T-helper 17 cell (primary cell): ENCODE results near the gene SFI1. TPM values are rescaled to one million over a fixed set of nuclear protein-coding genes. Genes with fewer than 3 reads are reported as not detected.
A peak's percentile ranks its signal among the peaks of the same experiment; 100 is the strongest.
"Not testable (repeated sequence)": the region's sequence is repeated elsewhere in the genome, so short reads cannot be mapped to it uniquely, and the experiment has no call there.

ENCODE experiments used
- ATAC-seq: fragments of 150-1000 bp; cut with Tn5 transposase; 2 replicates; pipeline ENCODE4 v1.10.0; 2021; ENCODE audit warnings: mild to moderate bottlenecking, moderate library complexity
- DNase-seq, 3 donors: peaks; one replicate each; pipeline versions ENCODE4 v3.0.0 to v3.0.0-alpha.2; 2020 to 2021
- H3K9me3 ChIP-seq: one replicate; pipeline ENCODE4 v1.7.0; 2013; ENCODE audit warnings: low read length, mild to moderate bottlenecking; ENCODE audit not compliant: control insufficient read depth, poor library complexity, severe bottlenecking
- H3K27ac Mint-ChIP-seq: one replicate; pipeline ENCODE4 v1.8.0; 2022; ENCODE audit warnings: mild to moderate bottlenecking, moderate library complexity, mixed read lengths
- H3K27me3 Mint-ChIP-seq: one replicate; pipeline ENCODE4 v1.8.0; 2022; ENCODE audit warnings: mixed read lengths
- H3K36me3 Mint-ChIP-seq: one replicate; pipeline ENCODE4 v1.8.0; 2022; ENCODE audit warnings: low read depth, mixed read lengths
- H3K4me1 Mint-ChIP-seq: one replicate; pipeline ENCODE4 v1.8.0; 2022; ENCODE audit warnings: mild to moderate bottlenecking, mixed read lengths
- H3K4me3 Mint-ChIP-seq: one replicate; pipeline ENCODE4 v1.8.0; 2022; ENCODE audit warnings: mild to moderate bottlenecking, moderate library complexity, mixed read lengths
- total RNA-seq, 4 donors: library from RNA in 2 of 4; stranded (reverse) in 2 of 4; gene quantifications; one replicate each; pipeline ENCODE4 v1.2.3 and lab custom pipeline; 2022 to 2026

The SFI1 gene
- total RNA-seq, 2 donors from 2014 or later: 185 to 189 TPM

GRCh38 chr22:31572939-31573338 is 76.6 kb downstream of the SFI1 start:
- H3K27ac Mint-ChIP-seq: no peak overlapping the region
- DNase-seq (no peak), ATAC-seq (no peak)
- H3K36me3 Mint-ChIP-seq: peaks cover 14% of the 10 kb centered on the region
- peaks cover 8% of the 10 kb centered on the region for H3K4me1 Mint-ChIP-seq
- no peaks in the 10 kb centered on the region for H3K27me3 Mint-ChIP-seq
- no peak overlapping the region for H3K4me3 Mint-ChIP-seq
- H3K9me3 ChIP-seq: no peaks in the 10 kb centered on the region

- no peak overlapping the region for H3K4me3 Mint-ChIP-seq
- H3K36me3 Mint-ChIP-seq: peaks cover 14% of the 10 kb centered on the region
- no peak overlapping the region for H3K27ac Mint-ChIP-seq
- H3K9me3 ChIP-seq: no peaks in the 10 kb centered on the region
- no peaks in the 10 kb centered on the region for H3K27me3 Mint-ChIP-seq
- DNase-seq (no peak), ATAC-seq (no peak)
- peaks cover 8% of the 10 kb centered on the region for H3K4me1 Mint-ChIP-seq
Measured at GRCh38 chr22:31574055-31574670, 77.8 kb downstream of the SFI1 start.

GRCh38 chr22:31575190-31575589 is 78.9 kb downstream of the SFI1 start:
- no peak overlapping the region for H3K27ac Mint-ChIP-seq
- peaks cover 12% of the 10 kb centered on the region for H3K36me3 Mint-ChIP-seq
- peaks cover 8% of the 10 kb centered on the region for H3K4me1 Mint-ChIP-seq
- ATAC-seq: no peak
- no peak overlapping the region for H3K4me3 Mint-ChIP-seq
- H3K27me3 Mint-ChIP-seq: no peaks in the 10 kb centered on the region
- DNase-seq: no peak
- H3K9me3 ChIP-seq: no peaks in the 10 kb centered on the region

- Mint-ChIP-seq H3K4me1 (peaks cover 11% of the 10 kb centered on the region), H3K4me3 (no peak overlapping the region), H3K36me3 (peaks cover 10% of the 10 kb centered on the region), H3K27ac (no peak overlapping the region), H3K27me3 (no peaks in the 10 kb centered on the region)
- DNase-seq: no peak
- no peaks in the 10 kb centered on the region for H3K9me3 ChIP-seq
- no peak for ATAC-seq
Measured at GRCh38 chr22:31577711-31578110, 81.4 kb downstream of the SFI1 start.

GRCh38 chr22:31578171-31578570 is 81.8 kb downstream of the SFI1 start:
- no peaks in the 10 kb centered on the region for H3K9me3 ChIP-seq
- H3K36me3 Mint-ChIP-seq: peaks cover 10% of the 10 kb centered on the region
- no peak for ATAC-seq
- DNase-seq: no peak
- no peaks in the 10 kb centered on the region for H3K27me3 Mint-ChIP-seq
- no peak overlapping the region for H3K4me3 Mint-ChIP-seq
- H3K4me1 Mint-ChIP-seq: peaks cover 11% of the 10 kb centered on the region
- no peak overlapping the region for H3K27ac Mint-ChIP-seq

- H3K36me3 Mint-ChIP-seq: peaks cover 10% of the 10 kb centered on the region
- ATAC-seq (no peak), DNase-seq (no peak)
- H3K9me3 ChIP-seq: no peaks in the 10 kb centered on the region
- peaks cover 22% of the 10 kb centered on the region for H3K4me1 Mint-ChIP-seq
- H3K27me3 Mint-ChIP-seq: no peaks in the 10 kb centered on the region
- H3K27ac Mint-ChIP-seq: peak overlapping the region; percentile 59
- no peak overlapping the region for H3K4me3 Mint-ChIP-seq
Measured at GRCh38 chr22:31579835-31580242, 83.5 kb downstream of the SFI1 start.

GRCh38 chr22:31583861-31584485 is 87.6 kb downstream of the SFI1 start:
- Mint-ChIP-seq H3K36me3 (no peaks in the 10 kb centered on the region), H3K27ac (peak overlapping the region; percentile 87), H3K4me3 (peak overlapping the region; percentile 64), H3K4me1 (peaks cover 30% of the 10 kb centered on the region), H3K27me3 (no peaks in the 10 kb centered on the region)
- no peak for ATAC-seq
- H3K9me3 ChIP-seq: no peaks in the 10 kb centered on the region
- DNase-seq: no peak

- no peaks in the 10 kb centered on the region for H3K9me3 ChIP-seq
- no peaks in the 10 kb centered on the region for H3K36me3 Mint-ChIP-seq
- H3K27me3 Mint-ChIP-seq: no peaks in the 10 kb centered on the region
- H3K4me1 Mint-ChIP-seq: peaks cover 30% of the 10 kb centered on the region
- H3K4me3 Mint-ChIP-seq: peak overlapping the region; percentile 64
- DNase-seq (no peak), ATAC-seq (peak; percentile 70)
- H3K27ac Mint-ChIP-seq: peak overlapping the region; percentile 87
Measured at GRCh38 chr22:31584804-31585160, 88.4 kb downstream of the SFI1 start.

- Mint-ChIP-seq H3K36me3 (no peaks in the 10 kb centered on the region), H3K27me3 (no peaks in the 10 kb centered on the region), H3K4me3 (peak overlapping the region; percentile 64), H3K4me1 (peaks cover 30% of the 10 kb centered on the region), H3K27ac (peak overlapping the region; percentile 87)
- no peaks in the 10 kb centered on the region for H3K9me3 ChIP-seq
- DNase-seq: no peak
- ATAC-seq: peak; percentile 51
Measured at GRCh38 chr22:31585161-31585859, 89.0 kb downstream of the SFI1 start.

GRCh38 chr22:31586137-31586920 is 90.0 kb downstream of the SFI1 start:
- no peak for DNase-seq
- Mint-ChIP-seq H3K4me3 (peak overlapping the region; percentile 59), H3K27ac (peak overlapping the region; percentile 87), H3K36me3 (no peaks in the 10 kb centered on the region), H3K4me1 (peaks cover 30% of the 10 kb centered on the region), H3K27me3 (no peaks in the 10 kb centered on the region)
- ATAC-seq: no peak
- no peaks in the 10 kb centered on the region for H3K9me3 ChIP-seq

GRCh38 chr22:31588970-31589675 is 92.8 kb downstream of the SFI1 start:
- Mint-ChIP-seq H3K27me3 (no peaks in the 10 kb centered on the region), H3K27ac (peak overlapping the region; percentile 24), H3K4me1 (peaks cover 17% of the 10 kb centered on the region), H3K4me3 (no peak overlapping the region), H3K36me3 (no peaks in the 10 kb centered on the region)
- ATAC-seq (no peak), DNase-seq (no peak)
- H3K9me3 ChIP-seq: no peaks in the 10 kb centered on the region

- not testable (repeated sequence) for ATAC-seq, DNase-seq, H3K36me3 Mint-ChIP-seq, H3K27me3 Mint-ChIP-seq, H3K27ac Mint-ChIP-seq, H3K4me3 Mint-ChIP-seq, H3K9me3 ChIP-seq
- peaks cover 11% of the 10 kb centered on the region for H3K4me1 Mint-ChIP-seq
Measured at GRCh38 chr22:31590161-31590560, 93.8 kb downstream of the SFI1 start.

GRCh38 chr22:31595271-31595670 is 98.9 kb downstream of the SFI1 start:
- Mint-ChIP-seq H3K36me3 (peaks cover 4% of the 10 kb centered on the region), H3K4me3 (no peak overlapping the region), H3K27me3 (no peaks in the 10 kb centered on the region), H3K27ac (peak overlapping the region; percentile 3), H3K4me1 (peaks cover 4% of the 10 kb centered on the region)
- DNase-seq: no peak
- no peaks in the 10 kb centered on the region for H3K9me3 ChIP-seq
- ATAC-seq: no peak
